ENCODE data around the gene TNFRSF13B. TPM values are rescaled to one million over a fixed set of nuclear protein-coding genes. Genes with fewer than 3 reads are reported as not detected.
"Not testable (repeated sequence)": the region's sequence is repeated elsewhere in the genome, so short reads cannot be mapped to it uniquely, and the experiment has no call there.

TNFRSF13B gene
- polyA plus RNA-seq, 1 donor: 0.13 TPM

DNA sequence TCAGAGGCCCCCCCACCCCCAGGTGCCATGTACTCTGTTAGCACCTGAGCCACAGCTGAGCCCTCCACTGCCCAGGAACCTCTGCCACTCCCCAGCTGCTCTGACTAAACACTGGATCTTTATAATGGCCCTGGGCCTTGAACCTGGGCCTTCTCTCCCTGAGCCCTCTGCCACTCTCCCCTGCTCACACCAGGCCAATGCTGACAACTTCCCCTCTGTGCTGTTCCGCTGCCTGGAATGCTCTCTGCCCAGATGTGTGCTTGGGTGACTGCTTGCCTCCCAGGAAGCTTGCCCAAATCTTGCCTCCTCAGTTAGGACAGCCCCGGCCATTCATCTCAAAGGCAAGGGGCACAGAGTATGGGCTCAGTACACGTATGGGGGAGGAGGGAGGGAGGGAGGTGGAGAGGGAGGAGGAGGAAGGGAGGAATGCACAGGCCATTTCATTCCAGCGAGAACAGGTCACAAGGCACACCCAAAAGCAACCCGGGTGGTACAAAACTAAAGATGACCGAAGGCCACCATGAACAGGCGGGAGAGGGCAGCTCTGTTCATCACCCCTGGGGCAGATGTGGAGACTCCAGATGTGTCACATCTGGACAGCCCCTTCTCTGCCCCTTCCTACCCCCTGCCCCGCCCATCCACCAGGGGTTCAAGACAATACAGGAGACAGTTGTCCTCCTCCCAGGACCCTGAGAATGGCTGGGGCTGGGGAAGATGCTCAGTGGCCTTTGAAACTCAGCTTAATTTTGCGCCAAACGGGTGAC lies 15.3 kb upstream of the TNFRSF13B start:
- no peak for DNase-seq (ENCODE audit: low read depth)

DNA sequence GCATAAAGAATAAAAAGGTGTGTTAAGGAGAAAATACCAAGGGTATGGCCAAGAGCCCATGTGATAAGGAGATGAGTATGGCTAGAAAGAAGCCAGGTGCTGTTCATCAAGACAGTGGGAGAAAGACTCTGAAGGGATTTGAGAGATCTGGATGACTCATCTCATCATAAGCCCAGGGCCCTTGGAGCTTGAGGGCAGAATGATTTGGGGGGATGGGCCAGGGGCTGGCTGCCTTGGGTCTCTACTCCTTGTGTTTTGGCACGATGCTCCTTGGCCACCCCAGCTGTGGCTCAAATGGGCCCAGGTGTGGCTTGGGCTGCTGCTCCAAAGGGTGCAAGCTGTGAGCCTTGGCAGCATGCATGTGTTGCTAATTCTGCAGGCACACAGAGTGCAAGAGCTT lies 14.5 kb upstream of the TNFRSF13B start:
- no peak for DNase-seq (ENCODE audit: low read depth)

DNA sequence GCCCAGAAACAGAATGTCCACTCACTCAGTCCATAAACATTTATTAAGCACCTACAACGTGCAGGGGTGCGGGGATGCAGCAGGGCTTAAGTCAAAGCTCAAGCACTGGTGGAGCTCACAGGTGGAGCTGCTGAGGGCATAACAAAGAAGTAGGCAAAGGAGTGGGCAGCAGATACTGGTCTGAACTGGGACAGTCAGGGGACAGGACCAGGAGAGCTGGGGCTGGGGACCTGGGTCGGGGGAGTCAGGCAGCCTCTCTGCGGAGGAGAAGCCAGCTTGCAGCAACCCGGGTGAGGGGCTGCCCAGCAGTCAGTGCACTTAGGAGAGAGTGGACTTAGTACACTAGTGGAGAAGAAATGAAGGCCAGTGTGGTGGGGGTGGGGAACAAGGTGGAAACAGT lies 10.0 kb upstream of the TNFRSF13B start:
- no peak for DNase-seq (ENCODE audit: low read depth)

- no peak for DNase-seq (ENCODE audit: low read depth)
Observed at GRCh38 chr17:16980813-16981731, 9.2 kb upstream of the TNFRSF13B start.

- no peak for DNase-seq (ENCODE audit: low read depth)
Observed at GRCh38 chr17:16980061-16980460, 8.1 kb upstream of the TNFRSF13B start.

DNA sequence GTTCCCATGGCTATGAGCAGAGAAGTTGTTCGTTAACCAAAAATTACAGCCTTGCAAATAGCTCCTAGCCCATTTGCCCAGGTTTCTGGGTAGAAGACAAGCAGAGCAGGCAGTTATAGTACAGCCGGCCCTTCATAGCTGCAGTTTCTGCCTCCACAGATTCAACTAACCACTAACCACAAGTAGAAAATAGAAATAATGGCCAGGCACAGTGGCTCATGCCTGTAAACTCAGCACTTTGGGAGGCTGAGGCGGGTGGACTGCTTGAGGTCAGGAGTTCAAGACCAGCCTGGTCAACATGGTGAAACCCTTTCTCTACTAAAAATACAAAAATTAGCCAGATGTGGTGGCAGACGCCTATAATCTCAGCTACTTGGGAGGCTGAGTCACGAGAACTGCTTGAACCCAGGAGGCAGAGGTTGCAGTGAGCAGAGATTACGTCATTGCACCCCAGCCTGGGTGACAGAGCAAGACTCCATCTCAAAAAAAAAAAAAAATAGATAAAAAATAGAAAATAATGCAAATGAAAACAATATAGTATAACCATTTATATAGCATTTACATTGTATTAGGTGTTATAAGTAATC lies 7.4 kb upstream of the TNFRSF13B start:
- DNase-seq (ENCODE audit: low read depth): not testable (repeated sequence)

DNA sequence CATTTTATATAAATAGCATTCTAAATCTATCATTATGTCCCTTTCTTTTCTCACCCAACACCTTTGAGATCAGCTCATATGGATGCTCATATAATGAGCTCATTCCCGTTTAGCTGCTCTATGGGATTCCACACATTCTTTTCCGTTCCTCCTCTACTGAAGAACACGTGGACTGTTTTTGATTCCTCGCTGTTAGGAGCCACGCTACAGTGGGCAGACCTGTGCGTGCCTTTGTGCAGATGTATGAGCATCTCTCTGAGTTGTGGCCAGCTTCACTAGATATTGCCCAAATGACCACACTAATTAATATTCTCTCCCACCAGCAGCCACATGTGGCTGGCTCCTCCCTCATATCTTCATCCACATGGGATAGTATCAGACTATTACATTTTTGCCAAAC lies 6.0 kb upstream of the TNFRSF13B start:
- no peak for DNase-seq (ENCODE audit: low read depth)

DNA sequence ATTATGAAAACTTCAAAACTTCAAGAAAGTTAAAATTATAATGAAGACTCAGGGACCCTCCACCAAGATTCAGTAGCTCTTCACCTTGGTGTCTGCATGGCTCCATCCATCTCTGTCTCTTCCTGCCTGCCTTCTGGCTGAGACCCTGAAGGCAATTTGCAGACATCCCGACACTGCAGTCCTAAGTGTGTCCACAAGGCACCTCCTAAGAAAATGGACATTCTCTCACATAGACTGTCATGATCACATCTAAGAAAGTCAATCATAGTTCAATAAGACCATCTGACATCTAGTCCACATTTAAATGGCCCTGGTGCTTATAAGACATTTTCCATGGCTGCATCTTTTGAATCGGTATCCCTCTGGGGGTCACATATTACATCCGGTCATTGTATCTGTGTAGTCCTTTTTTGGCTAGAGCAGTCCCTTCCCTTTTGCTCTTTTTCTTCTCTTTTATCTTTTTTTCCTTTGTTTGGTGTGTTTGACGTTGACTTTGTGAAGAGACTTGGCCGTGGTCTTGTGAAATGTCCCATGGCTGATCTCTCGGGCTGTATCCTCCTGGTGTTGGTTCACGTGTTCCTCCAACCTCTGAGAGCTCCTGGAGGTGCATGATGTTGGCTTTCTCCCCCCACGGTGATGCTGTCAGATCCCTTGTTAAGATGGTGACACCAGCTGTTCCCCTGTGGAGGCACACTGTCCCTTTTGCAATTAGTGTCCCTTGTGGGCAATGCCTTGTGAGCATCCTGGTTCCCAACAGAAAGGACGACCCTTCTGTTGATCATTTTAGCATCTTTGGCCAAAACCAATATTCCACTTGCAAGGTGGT lies 5.0 kb upstream of the TNFRSF13B start:
- DNase-seq (ENCODE audit: low read depth): no peak

DNA sequence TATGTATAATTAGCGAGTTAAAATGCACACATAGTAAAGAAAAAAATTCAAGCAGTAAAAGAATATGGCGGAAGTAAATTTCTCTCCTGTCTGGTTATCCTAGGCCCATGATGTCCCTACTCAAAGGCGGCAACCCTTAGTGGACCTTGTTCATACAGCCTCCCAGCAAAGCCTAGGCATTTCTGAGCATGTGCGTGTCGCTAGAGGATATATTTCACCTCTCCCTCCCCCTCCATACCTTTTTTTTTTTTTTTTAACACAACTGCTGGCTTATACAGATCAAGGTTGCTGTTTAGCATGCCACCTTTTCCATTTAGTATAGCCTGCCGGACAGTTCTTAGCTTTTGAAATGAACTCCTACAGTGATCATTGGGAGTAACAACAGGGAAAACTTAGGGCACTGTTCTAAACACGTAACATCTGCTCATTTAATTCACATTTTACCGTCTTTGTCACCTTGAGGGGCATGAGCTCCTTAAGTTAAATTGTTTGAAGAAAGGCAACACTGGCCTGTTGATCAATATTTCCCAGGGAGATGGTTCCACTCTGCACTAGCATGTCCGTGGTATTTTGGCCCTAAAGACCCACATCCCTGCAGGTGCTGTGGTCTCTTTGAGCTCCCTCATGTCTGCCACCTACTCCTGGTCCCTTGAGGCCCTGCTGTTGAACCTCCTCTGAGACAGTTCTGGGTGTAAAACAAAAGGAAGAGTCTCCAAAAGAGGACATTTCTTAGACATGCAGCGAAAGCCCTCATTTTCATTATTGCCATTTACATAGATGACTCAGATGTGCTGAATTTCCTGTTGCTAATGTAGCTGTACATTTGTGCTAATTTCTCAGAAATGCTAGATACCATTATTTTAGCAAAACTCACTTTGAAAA lies 4.1 kb upstream of the TNFRSF13B start:
- no peak for DNase-seq (ENCODE audit: low read depth)

GRCh38 chr17:16975277-16975651 lies 3.3 kb upstream of the TNFRSF13B start:
- no peak for DNase-seq (ENCODE audit: low read depth)

- no peak for DNase-seq (ENCODE audit: low read depth)
Observed at GRCh38 chr17:16974569-16975276, 2.8 kb upstream of the TNFRSF13B start.

- no peak for DNase-seq (ENCODE audit: low read depth)
Observed at GRCh38 chr17:16973760-16974540, 2.0 kb upstream of the TNFRSF13B start.

GRCh38 chr17:16973043-16973442 lies 1.1 kb upstream of the TNFRSF13B start:
- not testable (repeated sequence) for DNase-seq (ENCODE audit: low read depth)

DNA sequence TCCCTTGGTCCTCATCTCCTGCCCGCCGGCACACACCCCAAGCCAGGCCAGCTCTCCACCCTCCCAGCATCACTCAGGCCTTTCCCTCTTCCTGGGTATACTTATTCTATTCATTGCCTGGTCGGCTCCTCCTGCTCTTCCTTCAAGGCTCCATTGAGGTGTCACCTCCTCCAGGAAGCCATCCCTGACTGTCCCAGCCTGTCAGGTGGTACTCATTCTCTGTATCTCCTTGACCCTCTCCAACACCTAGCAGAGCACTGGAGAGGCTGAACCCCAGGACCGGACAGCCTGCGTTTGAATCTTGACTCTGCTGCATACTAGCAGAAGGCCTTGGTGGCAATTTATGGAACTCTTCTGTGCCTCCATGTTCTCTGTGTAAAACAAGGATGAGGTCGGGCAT lies 428 bp upstream of the TNFRSF13B start:
- no peak for DNase-seq (ENCODE audit: low read depth)

DNA sequence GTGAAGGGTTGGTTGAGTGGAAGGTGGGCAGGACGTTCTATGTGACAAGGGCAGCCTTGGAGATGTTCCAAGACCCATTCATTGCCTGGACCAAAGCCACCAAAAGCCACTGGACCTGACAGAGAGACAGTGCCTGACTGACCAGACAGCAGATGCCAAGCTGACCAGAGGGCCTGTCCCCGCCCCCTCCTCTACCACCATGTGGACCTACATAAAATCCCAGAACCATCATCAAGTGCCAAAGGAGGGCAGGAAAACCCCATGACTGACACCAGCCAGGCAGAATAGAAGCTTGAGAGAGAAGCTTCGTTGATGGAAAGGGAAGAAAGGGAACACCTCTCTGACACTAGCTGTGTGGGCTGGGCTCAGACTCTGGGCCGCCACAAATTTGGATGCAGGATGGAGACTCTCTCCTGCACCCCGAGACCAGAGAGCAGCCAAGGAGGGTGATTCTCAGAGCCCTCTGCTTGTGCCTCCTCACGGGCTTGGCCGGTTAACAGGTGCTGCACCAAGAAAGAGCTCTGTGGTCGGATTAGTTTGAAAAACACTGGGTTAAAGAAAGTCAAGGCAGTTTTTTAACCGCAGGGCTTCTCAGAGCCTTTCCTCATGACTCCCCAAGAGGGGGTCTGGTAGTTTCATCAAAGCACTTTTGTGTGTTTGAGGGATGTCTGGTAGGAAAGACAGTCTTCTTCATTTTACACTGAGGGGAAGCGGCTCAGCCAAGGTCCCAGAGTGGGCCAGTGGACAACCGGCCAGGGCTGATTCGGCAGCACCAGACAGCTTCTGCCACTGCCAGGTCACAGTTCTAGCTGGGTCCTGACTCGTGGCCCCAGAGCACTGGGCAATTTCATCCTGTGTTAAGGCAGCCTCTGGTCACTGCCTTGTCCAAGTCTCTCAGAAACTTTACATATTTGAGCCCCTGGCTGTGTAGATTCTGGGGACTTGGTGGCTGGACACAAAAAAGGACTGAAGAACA lies 1.7 kb downstream of the TNFRSF13B start:
- no peak for DNase-seq (ENCODE audit: low read depth)

DNA sequence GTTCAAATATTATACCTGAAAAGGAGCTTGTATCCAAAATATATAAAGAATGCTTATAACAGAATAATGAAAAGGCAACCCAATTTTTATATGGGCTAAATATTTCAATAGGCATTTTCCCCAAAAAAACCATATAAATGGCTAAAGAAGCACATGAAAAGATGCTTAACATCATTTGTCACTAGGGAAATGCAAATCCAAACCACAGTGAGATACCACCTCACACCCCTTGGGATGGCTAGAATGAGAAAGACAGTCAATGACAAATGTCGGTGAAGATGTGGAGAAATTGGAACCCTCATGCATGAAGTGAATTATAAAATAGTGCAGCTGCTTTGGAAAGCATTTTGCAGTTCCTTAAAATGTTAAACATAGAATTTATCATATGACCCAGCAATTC lies 3.1 kb downstream of the TNFRSF13B start:
- DNase-seq (ENCODE audit: low read depth): no peak

GRCh38 chr17:16962804-16963203 lies 9.1 kb downstream of the TNFRSF13B start:
- no peak for DNase-seq (ENCODE audit: low read depth)

- no peak for DNase-seq (ENCODE audit: low read depth)
Observed at GRCh38 chr17:16961792-16962191, 10.1 kb downstream of the TNFRSF13B start.

All from forelimb muscle (tissue), 1 donor.